GM19455 (cell line): Measurements from ENCODE around the gene TGM4.
"Not testable (repeated sequence)": the region's sequence is repeated elsewhere in the genome, so short reads cannot be mapped to it uniquely, and the experiment has no call there.

Source experiments
- ATAC-seq: cut with Tn5 transposase; IDR thresholded peaks from one replicate; pipeline ENCODE4 v1.9.1; 2021; ENCODE audit not compliant: unreplicated experiment

Gene TGM4

GRCh38 chr3:44913868-44914468, 39.6 kb downstream of the TGM4 start:
- ATAC-seq: no peak

DNA sequence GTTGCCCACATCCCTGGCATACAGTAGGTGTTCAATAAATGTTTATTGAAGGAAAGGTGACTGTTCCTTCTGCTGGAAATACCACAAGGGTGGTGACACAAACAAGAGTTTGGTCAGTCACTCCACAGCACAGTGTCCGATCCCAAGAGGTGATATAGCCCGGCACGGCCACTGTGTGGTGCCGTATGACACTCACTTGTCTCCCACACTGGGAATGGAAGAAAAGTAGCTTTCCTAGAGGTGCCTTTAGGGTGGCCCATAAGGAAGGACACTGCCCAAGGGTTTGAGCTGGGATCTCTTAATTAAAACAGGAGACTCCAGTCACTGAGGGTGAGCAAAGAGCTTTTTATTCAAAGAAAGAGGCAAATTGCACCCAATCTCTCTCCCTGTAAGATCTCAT, 40.5 kb downstream of the TGM4 start:
- no peak for ATAC-seq

DNA sequence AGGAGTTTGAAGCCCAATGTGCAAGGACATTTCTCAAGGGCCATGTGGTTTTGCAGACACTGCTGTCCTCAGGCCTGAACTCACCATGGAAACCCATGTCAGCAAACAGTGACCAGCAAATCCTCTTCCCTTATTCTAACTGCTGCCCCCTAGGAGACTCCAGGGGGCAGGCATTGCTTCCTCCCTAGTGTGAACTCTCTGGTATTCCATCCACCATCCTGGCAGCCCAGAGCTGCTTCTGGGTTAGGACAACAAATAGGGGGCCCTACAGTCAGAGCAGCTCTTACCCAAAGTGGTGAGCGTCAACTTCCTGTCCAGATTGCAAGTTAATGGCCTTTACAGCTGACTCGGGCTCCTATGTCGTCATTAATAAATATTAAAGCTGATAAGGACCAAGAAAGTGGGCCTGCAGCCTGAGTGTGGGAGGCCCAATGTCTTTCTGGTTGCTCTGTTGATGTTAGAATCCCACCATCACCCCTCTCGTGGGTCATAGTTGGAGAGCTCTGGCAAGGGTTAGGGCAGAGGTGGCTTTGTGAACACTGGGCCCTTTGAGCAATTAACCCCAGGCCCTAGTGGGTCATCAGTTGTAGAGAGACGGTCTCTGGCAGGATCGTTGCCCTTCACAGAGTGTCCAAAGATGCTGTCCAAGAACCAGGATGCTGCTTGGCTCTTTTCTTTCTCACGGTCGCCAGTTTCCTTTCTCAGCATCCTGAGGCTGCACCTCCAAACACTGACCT, 41.5 kb downstream of the TGM4 start:
- ATAC-seq: no peak

GRCh38 chr3:44918087-44918486, 43.7 kb downstream of the TGM4 start:
- no peak for ATAC-seq

DNA sequence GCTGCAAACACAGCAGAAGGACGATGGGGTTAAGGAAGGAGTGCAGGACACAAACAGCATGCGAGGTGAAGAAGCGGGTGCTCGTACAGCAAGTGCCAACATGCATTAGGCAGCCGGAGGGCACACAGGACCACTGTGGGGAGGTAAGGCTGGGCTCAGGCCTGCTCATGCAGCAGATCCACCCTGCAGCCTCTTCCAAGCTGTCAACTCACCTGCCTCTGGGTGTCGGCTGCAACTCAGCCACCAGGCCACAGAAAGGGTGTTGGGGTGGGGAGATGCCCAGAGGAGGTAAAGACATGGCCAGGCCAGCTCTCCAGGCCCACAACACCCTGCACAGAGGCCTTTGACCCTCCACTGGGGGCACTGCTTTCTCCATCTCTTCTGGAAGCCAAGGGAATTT, 44.2 kb downstream of the TGM4 start:
- no peak for ATAC-seq

DNA sequence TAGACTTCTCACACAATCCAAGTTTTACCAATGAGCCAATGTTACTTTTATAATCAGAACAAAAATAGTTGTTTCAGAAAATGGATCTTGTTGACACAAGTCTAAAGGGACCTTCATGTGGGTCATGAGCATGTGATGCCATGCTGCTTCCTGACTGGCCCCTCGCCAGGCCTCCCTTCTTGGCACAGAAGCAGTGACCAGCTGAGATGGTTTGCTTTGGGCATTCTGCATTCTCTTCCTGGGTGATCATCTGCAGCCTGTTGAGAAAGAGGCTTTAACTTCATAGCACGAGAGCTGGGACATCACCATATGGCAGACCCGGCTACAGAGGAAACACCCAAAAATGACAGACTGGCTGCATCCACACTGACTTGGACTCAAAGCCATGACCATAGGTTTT, 45.7 kb downstream of the TGM4 start:
- ATAC-seq: no peak

DNA sequence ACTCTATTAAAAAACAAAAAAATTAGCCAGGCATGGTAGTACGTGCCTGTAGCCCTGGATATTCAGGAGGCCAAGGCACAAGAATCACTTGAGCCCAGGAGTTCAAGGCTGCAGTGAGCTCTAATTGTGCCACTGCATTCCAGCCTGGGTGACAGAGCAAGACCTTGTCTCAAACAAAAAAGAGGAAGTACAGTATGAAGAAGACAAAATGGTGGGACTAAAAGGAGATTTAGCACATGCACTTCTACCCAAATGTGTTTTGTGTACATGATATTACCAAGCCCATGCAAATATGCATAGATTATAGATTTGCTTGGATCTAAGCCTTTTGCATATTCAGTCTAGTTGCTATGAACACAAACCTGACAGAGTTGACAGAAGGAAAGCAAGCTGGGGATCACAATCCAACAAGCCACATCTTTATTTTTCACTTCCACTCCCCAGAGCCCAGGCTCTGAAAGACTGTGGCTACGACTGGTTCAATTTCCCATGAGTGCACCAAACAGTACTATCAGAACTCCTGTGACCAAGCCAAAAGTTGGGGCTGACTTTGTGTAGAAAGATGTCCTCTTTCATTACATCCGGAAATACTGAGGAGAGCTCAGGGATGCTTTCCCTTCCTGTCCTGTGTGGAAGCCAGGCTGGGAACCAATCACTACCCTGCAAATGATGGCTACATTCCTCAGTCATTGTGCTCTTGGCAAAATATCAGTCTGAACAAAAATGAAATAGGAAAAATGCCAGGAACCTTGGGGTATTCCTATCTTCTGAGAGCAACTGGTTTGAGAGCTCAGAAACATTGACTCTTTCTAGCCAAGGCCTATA, 49.4 kb downstream of the TGM4 start:
- ATAC-seq: no peak

GRCh38 chr3:44924457-44925084, 50.2 kb downstream of the TGM4 start:
- ATAC-seq: no peak

DNA sequence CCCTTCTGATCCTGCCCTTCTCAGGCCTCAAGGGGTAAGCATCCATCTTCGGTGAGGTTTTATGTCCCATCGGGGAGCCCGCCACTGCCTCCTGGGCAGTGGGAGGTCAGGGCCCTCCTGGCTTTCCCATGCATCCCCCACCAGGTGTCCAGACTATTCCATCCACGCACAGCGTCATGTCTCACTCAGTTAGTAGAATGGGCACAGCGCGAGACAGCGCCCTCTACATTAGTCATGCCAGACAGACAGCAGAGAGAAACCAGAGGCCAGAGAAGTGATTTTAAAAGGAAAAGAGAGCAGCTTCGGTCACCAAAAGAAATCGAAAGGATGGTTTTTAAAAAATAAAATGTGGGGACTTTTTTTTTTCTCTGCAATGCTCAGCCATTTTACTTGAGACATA, 51.8 kb downstream of the TGM4 start:
- ATAC-seq: no peak

DNA sequence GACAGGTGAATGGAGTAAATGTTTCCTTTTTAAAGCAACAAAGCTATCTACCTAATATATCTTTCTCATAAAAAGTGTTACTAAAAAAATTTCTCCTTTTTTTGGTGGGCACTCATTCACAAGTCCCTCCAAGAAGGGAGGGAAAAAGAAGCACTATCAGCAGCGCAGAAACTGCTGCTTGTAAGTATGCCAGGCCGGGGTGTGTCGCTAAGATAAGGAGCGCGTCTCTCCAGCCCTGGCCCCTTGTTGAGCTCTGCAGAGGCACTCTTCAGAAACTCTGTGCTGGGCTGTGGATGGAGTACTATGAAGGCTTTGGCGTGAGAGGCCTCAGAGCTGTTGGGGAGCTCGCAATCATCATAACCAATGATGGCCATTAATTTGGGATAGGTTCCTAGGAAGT, 52.5 kb downstream of the TGM4 start:
- ATAC-seq: no peak

DNA sequence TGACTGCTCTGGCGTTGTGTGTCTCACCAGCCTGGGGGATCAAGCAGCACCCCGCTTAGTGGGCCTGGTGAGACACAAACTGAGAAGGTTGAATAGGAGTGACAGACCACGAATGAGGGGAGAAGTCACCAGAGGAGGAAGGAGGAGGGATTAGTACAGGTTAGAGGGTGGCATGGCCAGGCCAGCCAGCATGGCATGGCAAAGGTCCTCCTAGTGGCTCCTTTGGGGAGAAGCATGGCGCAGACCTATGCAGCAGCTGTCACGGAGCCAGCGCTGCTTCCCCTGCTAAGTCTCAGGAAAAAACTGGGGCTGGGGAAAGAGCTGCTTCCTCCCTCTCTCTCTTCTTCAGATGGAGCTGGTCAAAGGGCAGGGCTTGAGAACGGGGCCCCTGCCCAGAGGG, 53.0 kb downstream of the TGM4 start:
- ATAC-seq: no peak

- no peak for ATAC-seq
These were observed 55.4 kb downstream of the TGM4 start for GRCh38 chr3:44929782-44930181.

DNA sequence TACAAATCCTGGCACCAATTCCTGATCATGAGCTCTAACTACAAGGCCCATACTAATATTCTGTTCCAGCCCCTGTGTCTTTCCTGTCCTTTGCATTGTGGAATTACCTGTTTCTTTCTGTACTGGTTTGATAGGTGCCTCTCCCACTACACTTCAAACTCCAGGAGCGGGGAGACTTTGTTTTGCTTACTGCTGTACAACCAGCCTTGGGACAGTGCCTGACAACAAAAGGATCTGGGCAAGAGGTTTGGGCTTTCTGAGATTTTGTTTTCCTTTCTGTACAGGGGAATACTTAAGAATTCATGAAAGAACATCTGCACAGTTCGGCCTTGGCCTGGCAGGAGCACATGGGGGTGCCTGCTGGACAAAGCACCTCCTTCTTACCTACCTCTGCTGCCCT, 56.5 kb downstream of the TGM4 start:
- no peak for ATAC-seq

- no peak for ATAC-seq
These were observed 57.4 kb downstream of the TGM4 start for GRCh38 chr3:44931791-44932190.

GRCh38 chr3:44932271-44932670, 57.9 kb downstream of the TGM4 start:
- ATAC-seq: no peak

- no peak for ATAC-seq
These were observed 58.9 kb downstream of the TGM4 start for GRCh38 chr3:44932986-44933944.

DNA sequence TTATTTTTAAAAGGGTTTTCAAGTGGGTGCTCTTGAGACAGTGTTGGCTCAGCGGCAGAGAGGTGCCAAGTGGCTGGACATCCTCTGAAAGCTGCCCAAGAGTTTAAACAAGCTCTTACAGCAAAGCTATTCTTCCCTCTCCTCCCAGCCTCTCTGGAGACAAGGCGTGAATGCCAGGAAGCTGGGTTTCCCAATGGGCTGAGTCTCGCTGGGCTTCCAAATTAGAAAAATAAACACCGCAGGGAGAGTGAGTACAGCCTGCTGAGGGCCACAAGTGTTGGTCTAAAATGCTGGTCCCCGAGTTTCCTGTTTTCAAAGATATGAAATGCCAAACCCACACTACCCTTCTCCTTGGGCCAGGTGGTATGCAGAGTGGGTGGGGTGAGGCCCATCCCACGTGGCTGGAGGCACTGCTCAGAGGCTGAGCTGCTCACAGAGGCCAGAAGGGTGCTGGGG, 65.2 kb downstream of the TGM4 start:
- ATAC-seq: no peak

DNA sequence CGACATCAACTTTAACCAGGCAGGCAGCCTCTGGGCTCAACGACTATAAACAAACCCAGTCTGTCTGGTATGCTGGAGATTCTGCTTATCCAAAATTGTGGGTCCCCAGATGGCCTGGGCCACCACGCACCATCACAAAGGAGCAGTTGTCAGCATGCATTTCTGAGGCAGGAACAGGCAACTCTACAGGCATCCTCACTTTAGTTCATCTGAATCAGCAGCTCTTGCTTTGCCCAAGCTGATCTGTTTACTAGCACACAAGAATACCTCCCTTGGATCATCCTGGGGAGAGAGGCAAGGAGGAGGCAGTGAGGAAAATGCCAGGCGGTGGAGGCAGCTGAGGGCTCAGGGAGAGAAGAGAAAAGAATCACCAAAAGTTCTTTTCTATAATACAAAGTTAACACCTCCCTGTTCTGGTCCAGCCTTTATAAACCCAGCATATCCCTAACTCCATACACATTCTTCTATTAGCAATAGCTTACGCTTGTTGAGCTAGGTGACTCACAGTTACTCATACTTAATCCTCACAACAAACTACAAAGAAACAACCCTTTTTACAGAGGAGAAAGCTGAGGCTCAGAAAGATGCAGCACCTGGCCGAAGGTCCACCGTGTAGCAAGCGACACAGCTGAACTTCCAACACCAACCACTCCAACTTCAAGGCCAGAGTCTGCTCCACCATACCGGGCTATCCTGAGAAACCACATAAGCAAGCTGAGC, 68.0 kb downstream of the TGM4 start:
- ATAC-seq: no peak

- no peak for ATAC-seq
These were observed 73.8 kb downstream of the TGM4 start for GRCh38 chr3:44948239-44948638.

- ATAC-seq: not testable (repeated sequence)
These were observed 75.4 kb downstream of the TGM4 start for GRCh38 chr3:44949770-44950169.
